ENCODE measurements around the gene BMP3.

The BMP3 gene

DNA sequence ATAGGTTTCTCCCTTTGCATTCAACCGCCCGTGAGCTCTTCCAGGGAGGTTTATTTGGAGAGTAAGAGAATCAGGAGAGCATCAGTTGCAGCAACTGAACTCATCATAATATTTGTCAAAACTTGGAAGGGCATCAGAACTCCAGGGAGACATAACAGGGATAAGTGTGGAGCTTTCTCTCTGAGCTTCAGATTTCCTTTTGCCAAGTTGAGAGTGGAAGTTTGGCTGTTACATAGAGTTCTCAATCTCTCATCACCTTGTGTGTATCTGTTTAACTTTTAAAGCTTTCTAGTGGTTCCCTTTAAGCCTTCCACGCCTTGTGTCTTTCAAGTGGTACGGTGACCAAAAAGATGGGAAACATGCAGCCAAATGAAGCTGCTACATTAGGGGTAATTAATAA is 18.8 kb downstream of the BMP3 start:
- Histone ChIP-seq H3K9ac (ENCODE audit: low read depth, low read length) (no peak overlapping the region), H3K4me1 (ENCODE audit: control insufficient read depth, insufficient read depth, low read length) (peaks cover 4% of the 10 kb centered on the region; the same call in 1 of the 2 replicates), H3K27ac (ENCODE audit: low read depth, low read length) (no peak overlapping the region), H3K36me3 (ENCODE audit: control insufficient read depth, insufficient read depth, low read length) (no peaks in the 10 kb centered on the region), H3K27me3 (ENCODE audit: control insufficient read depth, insufficient read depth, low read length) (no peaks in the 10 kb centered on the region), H3K4me3 (ENCODE audit: low read depth, low read length) (no peak overlapping the region), H3K9me3 (ENCODE audit: control insufficient read depth, insufficient read depth, low read length) (no peaks in the 10 kb centered on the region)

DNA sequence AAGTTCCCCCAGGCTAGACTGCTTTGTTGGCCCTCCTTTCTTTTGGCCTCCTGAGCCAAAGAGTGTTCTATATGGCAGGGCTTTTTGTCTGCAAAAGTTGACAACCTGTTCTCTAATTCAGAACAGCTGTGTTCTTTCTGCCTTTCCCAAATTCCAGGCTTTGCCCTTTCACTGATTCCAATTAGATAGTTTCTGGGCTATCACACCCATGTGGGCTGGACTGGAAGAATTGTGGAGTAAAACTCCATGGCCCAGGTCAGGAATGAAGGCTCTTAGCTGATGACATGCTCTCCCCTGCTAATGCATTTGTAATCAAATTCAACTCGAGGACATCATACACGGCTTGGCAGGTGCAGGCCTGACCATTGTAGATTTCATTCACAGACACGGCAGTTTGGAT is 19.4 kb downstream of the BMP3 start:
- Histone ChIP-seq H3K27ac (ENCODE audit: low read depth, low read length) (no peak overlapping the region), H3K4me3 (ENCODE audit: low read depth, low read length) (no peak overlapping the region), H3K27me3 (ENCODE audit: control insufficient read depth, insufficient read depth, low read length) (no peaks in the 10 kb centered on the region), H3K36me3 (ENCODE audit: control insufficient read depth, insufficient read depth, low read length) (no peaks in the 10 kb centered on the region), H3K9me3 (ENCODE audit: control insufficient read depth, insufficient read depth, low read length) (no peaks in the 10 kb centered on the region), H3K4me1 (ENCODE audit: control insufficient read depth, insufficient read depth, low read length) (peaks cover 4% of the 10 kb centered on the region; the same call in 1 of the 2 replicates), H3K9ac (ENCODE audit: low read depth, low read length) (no peak overlapping the region)

DNA sequence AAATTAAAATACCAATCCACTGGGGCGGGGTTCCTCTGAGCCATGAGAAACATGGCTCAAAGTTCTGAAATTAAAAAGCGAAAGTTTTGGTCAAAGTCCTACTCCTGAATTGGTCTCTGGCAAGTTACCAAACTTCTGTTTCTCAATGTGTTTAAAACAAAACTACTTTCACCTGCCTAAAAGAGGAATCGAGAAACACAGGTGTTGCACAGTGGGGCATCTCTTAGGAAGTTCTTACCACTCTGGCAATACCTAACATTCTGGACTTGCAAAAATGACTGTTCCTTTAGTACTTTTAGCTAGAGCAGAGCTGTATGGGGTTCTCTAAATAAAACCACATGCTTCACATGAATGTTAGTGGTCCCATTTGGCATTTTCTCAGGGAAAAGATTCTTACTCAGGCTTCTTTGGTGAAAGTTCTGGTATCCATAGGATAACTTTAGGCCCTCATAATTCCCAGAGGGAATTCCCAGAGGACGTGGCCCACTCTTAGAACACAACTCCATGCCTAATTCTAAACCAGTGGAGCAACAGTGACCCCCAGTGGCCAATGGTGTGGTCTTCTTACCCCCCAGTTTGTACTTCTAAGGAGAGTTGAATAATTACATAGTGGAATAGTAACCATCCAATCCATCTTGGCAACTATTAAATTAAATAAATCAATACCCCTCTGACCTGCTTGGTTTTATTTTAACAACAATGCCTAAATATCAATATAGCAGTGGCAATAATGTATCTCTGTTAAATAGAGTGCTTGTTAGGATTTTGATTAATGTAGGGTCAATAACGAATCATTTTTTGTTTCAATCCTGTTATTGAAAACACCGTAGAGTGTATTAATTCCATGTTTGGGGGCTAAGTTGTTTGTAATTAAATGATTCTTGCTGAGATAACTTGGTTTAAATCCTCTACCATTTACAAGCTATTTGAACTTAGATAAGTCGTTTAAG is 21.9 kb downstream of the BMP3 start:
- peaks cover 4% of the 10 kb centered on the region; the same call in 1 of the 2 replicates for H3K4me1 ChIP-seq (ENCODE audit: control insufficient read depth, insufficient read depth, low read length)
- no peak overlapping the region for H3K27ac ChIP-seq (ENCODE audit: low read depth, low read length)
- H3K36me3 ChIP-seq (ENCODE audit: control insufficient read depth, insufficient read depth, low read length), result no peaks in the 10 kb centered on the region
- H3K9ac ChIP-seq (ENCODE audit: low read depth, low read length), result no peak overlapping the region
- no peak overlapping the region for H3K4me3 ChIP-seq (ENCODE audit: low read depth, low read length)
- no peaks in the 10 kb centered on the region for H3K9me3 ChIP-seq (ENCODE audit: control insufficient read depth, insufficient read depth, low read length)
- no peaks in the 10 kb centered on the region for H3K27me3 ChIP-seq (ENCODE audit: control insufficient read depth, insufficient read depth, low read length)

DNA sequence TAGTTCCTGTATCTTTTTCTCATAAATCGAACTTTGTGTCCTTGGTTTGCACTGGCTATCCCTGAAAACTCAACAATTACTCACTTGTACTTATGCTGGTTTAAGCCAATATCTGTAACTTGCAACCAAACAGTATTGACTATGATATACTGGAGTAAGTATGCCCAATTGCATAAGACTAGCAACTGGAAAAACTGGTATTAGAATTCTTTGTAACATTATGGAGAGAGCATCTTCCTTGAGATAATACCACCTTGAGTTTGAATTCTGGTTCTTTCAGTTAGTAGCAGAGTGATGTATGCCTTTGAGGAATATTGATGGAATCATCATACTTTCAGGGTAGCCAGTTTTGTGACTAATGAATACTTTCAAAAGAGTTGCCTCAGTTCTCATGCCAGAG is 28.1 kb downstream of the BMP3 start:
- H3K9ac ChIP-seq (ENCODE audit: low read depth, low read length), result no peak overlapping the region
- no peaks in the 10 kb centered on the region; the same call in 1 of the 2 replicates for H3K4me1 ChIP-seq (ENCODE audit: control insufficient read depth, insufficient read depth, low read length)
- H3K27me3 ChIP-seq (ENCODE audit: control insufficient read depth, insufficient read depth, low read length), result no peaks in the 10 kb centered on the region
- no peak overlapping the region for H3K4me3 ChIP-seq (ENCODE audit: low read depth, low read length)
- H3K27ac ChIP-seq (ENCODE audit: low read depth, low read length), result no peak overlapping the region
- no peaks in the 10 kb centered on the region for H3K9me3 ChIP-seq (ENCODE audit: control insufficient read depth, insufficient read depth, low read length)
- no peaks in the 10 kb centered on the region for H3K36me3 ChIP-seq (ENCODE audit: control insufficient read depth, insufficient read depth, low read length)

DNA sequence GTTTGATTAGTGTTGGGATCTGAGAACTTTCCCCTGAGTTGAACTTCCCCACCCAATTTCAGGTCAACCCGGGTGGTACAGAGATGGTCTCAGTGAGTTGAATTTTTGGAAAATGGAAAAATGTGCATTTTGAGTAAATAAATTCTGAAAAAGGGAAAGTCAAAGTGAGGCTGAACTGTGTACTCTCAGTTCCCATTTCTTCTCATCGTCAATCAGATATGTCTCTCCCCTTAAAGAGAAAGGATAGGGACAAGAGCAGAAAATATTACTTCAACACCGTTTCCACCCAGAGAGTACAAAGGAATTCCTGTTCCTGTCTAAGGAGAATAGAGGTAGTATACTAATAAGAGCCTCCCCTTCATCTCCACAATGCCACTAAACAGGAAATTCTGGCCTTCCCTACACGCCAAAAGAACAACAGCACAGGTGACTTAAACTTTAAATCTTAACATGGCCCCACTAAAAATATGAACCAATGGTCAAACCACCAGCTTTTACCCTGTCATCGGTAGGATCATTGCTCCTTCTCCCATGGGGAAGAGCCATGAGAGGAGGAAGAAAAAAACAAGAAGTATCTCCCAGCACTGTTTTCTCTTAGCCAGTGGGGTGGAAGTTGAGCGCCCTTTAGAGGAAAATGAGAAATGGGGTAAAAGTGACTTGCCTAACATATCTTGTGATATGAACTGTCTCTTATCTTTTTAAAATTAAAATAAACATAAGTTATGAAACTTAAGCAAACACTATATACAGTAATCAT is 30.3 kb downstream of the BMP3 start:
- H3K27me3 ChIP-seq (ENCODE audit: control insufficient read depth, insufficient read depth, low read length), result no peaks in the 10 kb centered on the region
- H3K9me3 ChIP-seq (ENCODE audit: control insufficient read depth, insufficient read depth, low read length), result no peaks in the 10 kb centered on the region
- H3K36me3 ChIP-seq (ENCODE audit: control insufficient read depth, insufficient read depth, low read length), result no peaks in the 10 kb centered on the region
- H3K4me1 ChIP-seq (ENCODE audit: control insufficient read depth, insufficient read depth, low read length), result no peaks in the 10 kb centered on the region; the same call in 1 of the 2 replicates
- no peak overlapping the region for H3K4me3 ChIP-seq (ENCODE audit: low read depth, low read length)
- H3K27ac ChIP-seq (ENCODE audit: low read depth, low read length), result no peak overlapping the region
- no peak overlapping the region for H3K9ac ChIP-seq (ENCODE audit: low read depth, low read length)

DNA sequence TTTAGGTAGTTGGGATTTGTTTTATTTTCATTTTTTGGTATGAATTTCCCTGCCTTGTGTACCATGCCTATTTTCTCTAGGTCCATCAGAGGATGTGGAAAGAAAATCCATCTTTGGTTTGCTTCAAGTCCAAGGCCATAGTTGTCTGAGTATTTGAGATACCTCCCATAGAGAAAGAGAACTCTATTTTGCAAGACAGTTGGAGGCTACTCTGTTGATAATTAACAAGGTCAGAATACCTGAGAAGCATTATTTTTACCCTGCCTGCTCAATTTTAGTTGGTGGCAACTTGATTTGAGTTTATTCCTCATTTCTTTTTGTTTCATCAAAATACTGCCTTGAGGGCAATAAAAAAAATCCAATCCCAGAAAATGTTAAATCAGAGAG is 30.8 kb downstream of the BMP3 start:
- H3K27me3 ChIP-seq (ENCODE audit: control insufficient read depth, insufficient read depth, low read length), result no peaks in the 10 kb centered on the region
- H3K36me3 ChIP-seq (ENCODE audit: control insufficient read depth, insufficient read depth, low read length), result no peaks in the 10 kb centered on the region
- no peaks in the 10 kb centered on the region for H3K9me3 ChIP-seq (ENCODE audit: control insufficient read depth, insufficient read depth, low read length)
- H3K4me1 ChIP-seq (ENCODE audit: control insufficient read depth, insufficient read depth, low read length), result no peaks in the 10 kb centered on the region; the same call in 1 of the 2 replicates
- H3K27ac ChIP-seq (ENCODE audit: low read depth, low read length), result no peak overlapping the region
- no peak overlapping the region for H3K9ac ChIP-seq (ENCODE audit: low read depth, low read length)
- H3K4me3 ChIP-seq (ENCODE audit: low read depth, low read length), result no peak overlapping the region

DNA sequence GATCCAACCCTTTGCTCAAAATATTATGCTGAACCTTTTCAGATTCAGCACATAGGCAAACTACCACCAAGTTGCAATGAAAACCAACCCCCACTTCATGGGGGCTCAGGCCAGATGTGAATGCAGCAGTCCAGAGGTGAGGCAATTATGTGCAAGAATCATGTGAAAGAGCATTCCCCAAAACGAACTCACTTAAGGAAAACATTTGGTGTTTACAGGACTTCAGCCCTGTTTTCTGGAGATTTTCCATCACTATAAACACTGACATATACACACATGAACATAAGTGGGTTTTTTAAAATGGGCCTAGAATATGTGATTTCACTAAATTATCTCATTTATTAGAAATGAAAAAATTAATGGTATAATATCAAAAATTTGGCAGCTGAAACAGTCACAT is 31.5 kb downstream of the BMP3 start:
- Histone ChIP-seq H3K27me3 (ENCODE audit: control insufficient read depth, insufficient read depth, low read length) (no peaks in the 10 kb centered on the region), H3K4me3 (ENCODE audit: low read depth, low read length) (no peak overlapping the region), H3K27ac (ENCODE audit: low read depth, low read length) (no peak overlapping the region), H3K9me3 (ENCODE audit: control insufficient read depth, insufficient read depth, low read length) (no peaks in the 10 kb centered on the region), H3K36me3 (ENCODE audit: control insufficient read depth, insufficient read depth, low read length) (no peaks in the 10 kb centered on the region), H3K9ac (ENCODE audit: low read depth, low read length) (no peak overlapping the region), H3K4me1 (ENCODE audit: control insufficient read depth, insufficient read depth, low read length) (no peaks in the 10 kb centered on the region; the same call in 1 of the 2 replicates)

DNA sequence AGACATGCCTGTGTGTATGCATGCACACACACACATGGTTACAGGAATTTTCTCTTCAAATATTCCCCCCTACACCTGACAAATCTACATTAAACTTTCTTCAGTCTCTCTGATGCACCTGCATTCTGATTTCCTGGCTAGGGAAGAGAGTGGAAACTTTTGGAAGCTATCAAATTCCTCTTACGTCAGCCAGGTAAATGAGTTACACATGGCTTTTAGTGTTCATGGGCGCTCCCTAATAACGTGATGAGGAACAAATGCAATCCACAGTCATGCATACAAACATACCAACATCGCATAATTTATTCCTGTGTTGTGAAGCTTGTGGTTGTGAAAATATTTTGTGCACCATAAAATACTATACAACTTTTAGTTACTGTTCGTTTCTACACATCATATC is 34.9 kb downstream of the BMP3 start:
- H3K36me3 ChIP-seq (ENCODE audit: control insufficient read depth, insufficient read depth, low read length), result no peaks in the 10 kb centered on the region

DNA sequence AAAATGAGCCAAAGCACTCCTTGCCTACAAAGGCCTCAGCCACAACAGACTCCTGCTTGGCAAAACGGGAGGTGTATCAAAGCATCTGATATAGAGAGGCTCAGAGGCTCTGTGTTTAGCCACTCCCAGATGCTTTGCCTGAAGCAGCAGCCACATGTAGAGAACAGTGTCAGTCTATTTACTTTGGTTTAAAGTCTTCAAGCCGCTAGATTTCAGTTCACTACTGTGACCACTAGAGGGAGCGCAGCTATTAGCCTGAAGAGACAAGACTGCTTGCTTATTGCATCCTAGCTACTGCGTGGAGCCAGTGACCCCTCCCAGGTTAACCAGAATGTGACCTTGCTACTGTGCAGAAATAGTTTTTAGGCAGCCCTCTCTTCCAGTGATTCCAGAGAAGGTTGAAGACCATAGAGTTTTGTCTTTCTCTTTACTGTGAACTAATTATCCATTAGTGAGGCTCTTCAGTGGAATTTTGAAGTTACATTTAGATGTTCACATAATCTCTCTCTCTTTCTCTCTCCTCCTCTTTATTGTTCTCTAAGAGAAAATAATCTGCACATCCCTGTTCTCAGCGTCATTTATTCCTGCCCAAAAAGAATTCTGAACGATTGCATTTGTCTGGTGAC is 39.3 kb downstream of the BMP3 start:
- H3K9ac ChIP-seq (ENCODE audit: low read depth, low read length), result no peak overlapping the region
- H3K36me3 ChIP-seq (ENCODE audit: control insufficient read depth, insufficient read depth, low read length), result no peaks in the 10 kb centered on the region
- no peaks in the 10 kb centered on the region for H3K27me3 ChIP-seq (ENCODE audit: control insufficient read depth, insufficient read depth, low read length)
- no peaks in the 10 kb centered on the region for H3K4me1 ChIP-seq (ENCODE audit: control insufficient read depth, insufficient read depth, low read length)
- no peaks in the 10 kb centered on the region for H3K9me3 ChIP-seq (ENCODE audit: control insufficient read depth, insufficient read depth, low read length)
- H3K4me3 ChIP-seq (ENCODE audit: low read depth, low read length), result no peak overlapping the region
- H3K27ac ChIP-seq (ENCODE audit: low read depth, low read length), result no peak overlapping the region

More for the DNA sequence above, 34.9 kb downstream of the BMP3 start:
- H3K27ac ChIP-seq (ENCODE audit: low read depth, low read length), result no peak overlapping the region
- H3K9ac ChIP-seq (ENCODE audit: low read depth, low read length), result no peak overlapping the region
- no peaks in the 10 kb centered on the region for H3K9me3 ChIP-seq (ENCODE audit: control insufficient read depth, insufficient read depth, low read length)
- no peaks in the 10 kb centered on the region for H3K27me3 ChIP-seq (ENCODE audit: control insufficient read depth, insufficient read depth, low read length)
- H3K4me3 ChIP-seq (ENCODE audit: low read depth, low read length), result no peak overlapping the region
- no peaks in the 10 kb centered on the region; the same call in 1 of the 2 replicates for H3K4me1 ChIP-seq (ENCODE audit: control insufficient read depth, insufficient read depth, low read length)

DNA sequence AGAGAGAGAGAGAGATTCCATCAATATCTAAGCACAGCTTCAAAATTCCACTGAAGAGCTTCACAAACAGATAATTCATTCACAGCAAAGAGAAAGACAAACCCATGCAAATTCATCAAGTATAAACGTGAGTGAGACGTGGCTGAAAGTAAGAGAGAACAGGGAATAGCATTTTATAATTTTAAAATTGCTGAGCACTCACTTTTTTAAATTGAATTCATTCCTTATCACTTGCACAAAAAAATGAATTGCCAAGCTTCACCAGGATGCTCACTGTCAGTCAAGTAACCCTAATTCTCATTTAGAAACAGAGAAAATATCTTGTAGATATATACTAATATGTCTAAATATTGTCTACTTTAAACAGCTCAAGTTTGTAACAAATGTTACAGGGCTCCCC is 40.5 kb downstream of the BMP3 start:
- Histone ChIP-seq H3K9ac (ENCODE audit: low read depth, low read length) (no peak overlapping the region), H3K36me3 (ENCODE audit: control insufficient read depth, insufficient read depth, low read length) (no peaks in the 10 kb centered on the region), H3K9me3 (ENCODE audit: control insufficient read depth, insufficient read depth, low read length) (no peaks in the 10 kb centered on the region), H3K4me3 (ENCODE audit: low read depth, low read length) (no peak overlapping the region), H3K27me3 (ENCODE audit: control insufficient read depth, insufficient read depth, low read length) (no peaks in the 10 kb centered on the region), H3K4me1 (ENCODE audit: control insufficient read depth, insufficient read depth, low read length) (no peaks in the 10 kb centered on the region), H3K27ac (ENCODE audit: low read depth, low read length) (no peak overlapping the region)

Measured in HUES48 (cell line).